GM19467 (cell line): ENCODE data around the gene OTOP2.

Source experiments
- ATAC-seq: cut with Tn5 transposase; IDR thresholded peaks from one replicate; pipeline ENCODE4 v1.9.1; 2021; ENCODE audit warnings: mild to moderate bottlenecking, moderate library complexity; ENCODE audit not compliant: unreplicated experiment

The OTOP2 gene

DNA sequence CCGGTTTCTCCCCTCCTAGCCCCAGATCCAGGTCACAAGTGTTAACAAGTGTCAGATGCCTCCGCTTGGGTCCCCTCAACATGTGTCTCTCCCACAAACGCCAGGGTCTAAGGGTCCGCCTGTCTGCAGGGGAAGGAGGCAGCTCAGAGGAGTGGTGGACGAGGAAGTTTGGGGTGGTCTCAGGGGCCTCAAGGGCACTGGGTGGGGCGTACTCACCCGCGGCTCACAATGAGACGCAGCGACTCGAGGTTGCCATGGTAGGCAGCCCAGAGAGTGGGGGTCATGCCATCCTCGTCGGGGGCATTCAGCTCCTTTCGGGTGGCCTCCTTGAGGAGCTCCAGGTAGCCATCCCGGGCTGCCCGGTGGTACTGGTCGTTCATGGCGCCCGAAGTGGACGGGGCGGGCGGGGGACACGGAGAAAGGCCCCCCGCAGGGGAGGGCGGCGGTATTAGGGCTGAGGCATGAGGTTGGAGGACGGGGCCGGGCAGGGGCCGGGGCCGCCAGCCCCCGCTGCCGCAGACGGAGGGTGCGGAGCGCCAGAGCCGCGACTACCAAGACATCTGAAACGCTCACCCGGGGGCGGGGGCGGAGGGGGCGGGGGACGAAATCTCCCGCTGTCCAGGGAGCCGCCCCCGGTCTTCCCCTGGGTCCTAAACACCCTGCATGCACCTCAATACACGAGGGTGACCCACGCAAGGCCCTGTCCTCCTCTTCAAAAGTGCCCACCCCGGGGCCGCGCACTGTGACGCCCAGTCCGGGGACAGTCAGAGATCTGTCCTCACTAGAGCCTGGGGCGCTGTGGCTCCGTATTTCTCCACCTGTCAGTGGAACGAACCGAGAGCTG is 1.2 kb upstream of the OTOP2 start, which contains the start of gene USH1G:
TSS of gene USH1G (minus strand) at position 562 of the 844 bp plus-strand sequence. CDS start at position 380, 182 bp downstream.
- no peak for ATAC-seq

DNA sequence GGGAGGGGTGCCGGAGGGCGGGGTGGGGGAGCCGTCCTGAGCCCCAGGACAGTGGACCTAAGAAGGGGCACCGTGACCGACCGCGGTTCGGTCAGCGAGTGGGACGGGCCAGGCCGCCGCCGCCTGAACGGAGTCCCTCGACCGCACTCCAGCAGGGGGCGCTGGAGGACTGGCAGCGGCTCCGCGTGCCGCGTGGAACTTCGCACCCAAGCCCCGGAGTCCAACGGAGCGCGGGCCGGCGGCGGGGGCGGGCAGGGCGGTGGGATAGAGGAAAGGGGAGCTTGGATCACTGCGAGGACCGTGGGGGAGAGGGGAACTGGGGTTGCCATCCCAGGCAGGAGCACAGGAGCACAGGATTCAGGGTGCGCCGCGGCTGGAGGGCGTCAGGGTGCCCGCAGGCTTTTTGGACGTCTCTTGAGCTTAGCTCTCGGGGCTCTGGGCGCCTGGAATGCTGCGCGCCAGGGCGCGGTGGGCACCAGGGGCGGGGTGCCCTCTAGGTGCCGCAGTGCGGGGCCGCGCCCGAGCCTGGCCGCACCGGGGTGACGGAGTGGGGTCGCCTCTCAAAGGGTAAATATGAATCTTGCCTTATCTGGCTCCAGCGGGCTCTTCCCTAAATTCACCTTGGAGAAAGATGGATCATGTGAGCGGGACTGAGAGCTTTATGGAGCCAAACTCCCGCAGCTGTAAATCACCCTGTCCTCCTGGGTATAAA is 379 bp upstream of the OTOP2 start:
- no peak for ATAC-seq

DNA sequence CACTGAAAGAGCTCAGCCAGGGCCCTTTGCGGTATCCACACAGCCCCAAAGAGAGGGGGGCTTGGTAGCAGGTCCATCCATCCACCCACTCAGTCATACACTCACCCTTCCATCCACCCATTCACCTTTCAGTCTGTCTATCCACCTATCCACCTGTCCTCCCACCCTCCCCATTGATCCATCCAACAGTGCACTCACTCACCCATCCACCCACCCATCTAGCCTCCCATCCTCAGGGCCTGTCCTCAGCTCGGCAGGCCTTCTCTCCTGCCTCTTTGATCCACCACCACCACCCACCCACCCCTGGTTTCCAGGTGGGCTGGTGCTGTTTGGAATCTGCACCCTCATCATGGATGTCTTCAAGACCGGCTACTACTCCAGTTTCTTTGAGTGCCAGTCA is 1.2 kb downstream of the OTOP2 start:
- ATAC-seq = no peak

DNA sequence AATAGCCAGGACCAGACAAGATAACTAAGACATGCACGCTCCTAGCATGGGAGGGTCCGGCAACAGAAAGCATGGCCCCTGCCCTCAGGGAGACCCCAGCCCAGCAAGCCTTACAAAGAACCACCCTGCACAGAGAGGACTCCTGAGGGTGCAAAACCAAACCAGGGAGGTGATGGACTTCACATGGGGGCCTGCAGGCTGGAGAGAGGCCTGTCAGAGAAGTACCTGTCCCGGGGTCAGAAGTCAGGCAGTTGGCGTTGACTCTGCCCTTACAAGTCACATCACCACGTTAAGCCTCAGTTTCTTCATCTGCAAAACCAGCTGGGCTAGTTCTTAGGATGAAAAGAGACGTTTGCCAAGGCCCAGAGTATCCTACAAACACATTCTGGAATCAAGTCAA is 4.7 kb downstream of the OTOP2 start:
- no peak for ATAC-seq

DNA sequence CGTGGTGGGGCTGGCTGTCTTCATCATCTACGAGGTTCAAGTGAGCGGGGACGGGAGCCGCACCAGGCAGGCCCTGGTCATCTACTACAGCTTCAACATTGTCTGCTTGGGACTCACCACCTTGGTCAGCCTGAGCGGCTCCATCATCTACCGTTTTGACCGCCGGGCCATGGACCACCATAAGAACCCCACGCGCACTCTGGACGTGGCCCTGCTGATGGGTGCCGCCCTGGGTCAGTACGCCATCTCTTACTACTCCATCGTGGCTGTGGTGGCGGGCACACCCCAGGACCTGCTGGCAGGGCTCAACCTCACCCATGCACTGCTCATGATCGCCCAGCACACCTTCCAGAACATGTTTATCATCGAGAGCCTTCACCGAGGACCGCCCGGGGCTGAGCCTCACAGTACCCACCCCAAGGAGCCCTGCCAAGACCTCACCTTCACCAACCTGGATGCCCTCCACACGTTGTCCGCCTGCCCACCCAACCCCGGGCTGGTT is 6.5 kb downstream of the OTOP2 start:
- no peak for ATAC-seq

DNA sequence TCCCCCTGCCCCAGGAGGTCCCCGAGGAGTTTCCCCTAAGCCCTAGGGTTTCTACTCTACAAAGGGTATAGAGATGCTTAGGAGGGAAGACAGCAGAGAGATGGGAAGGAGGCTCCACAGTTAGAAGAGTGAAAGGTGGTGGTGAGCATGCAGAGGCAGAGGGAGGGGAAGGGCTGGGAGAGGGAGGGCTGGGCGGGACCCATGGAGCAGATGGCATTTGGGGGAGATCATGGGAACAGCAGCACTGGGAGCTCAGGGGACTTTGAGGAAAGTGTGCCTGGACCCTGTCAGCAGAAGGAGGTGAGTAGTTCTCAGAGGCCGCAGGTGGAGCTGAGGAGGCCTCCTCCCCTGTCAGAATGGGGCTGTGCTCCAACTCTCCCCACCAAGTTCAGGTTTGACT is 11.0 kb downstream of the OTOP2 start:
- no peak for ATAC-seq

DNA sequence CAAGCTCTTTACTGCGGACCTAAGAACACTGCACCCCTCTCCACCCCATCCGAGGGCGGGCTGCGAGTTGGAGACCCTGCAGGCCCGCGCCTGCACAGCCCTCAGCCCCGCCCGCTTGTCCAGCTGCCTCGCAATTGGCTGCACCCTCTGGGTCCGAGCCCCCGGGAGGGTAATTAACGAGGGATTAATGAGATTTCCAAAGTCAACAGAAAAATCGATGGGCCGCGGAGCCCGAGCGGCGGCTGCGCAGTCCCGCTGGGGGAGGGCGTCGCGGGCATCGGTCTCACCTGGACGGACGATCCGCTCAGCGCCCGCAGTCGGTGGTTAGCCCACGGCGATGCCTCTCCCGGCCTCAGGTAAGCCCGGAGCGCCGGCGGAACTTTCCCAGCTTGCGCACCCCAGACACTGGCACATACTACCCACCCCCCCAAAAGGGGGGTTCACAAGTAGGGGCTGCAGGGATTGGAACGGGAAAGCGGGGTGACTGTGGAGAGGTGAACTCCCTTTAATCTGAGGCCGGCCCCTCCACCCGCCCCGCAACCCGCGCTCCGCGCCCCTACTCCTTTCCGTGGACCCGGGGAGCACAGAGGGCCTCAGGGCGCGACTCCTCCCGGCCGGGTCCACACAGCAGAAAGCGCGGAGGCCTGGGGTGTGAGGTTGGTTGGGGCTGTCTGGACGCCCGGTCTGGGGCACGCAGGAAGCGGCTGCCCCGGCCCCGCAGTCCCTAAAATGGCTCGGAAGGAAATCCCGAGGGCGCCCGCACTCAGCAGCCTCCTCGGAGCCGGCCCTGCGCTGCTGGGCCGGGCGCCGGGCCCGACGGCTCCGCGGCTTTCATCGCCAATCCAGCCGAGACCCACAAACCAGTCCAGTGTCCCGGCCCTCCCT is 11.8 kb downstream of the OTOP2 start, which contains the start of gene OTOP3:
TSS of gene OTOP3 (plus strand) at position 314 of the 885 bp plus-strand sequence. CDS start at position 338, 24 bp downstream.
- no peak for ATAC-seq

DNA sequence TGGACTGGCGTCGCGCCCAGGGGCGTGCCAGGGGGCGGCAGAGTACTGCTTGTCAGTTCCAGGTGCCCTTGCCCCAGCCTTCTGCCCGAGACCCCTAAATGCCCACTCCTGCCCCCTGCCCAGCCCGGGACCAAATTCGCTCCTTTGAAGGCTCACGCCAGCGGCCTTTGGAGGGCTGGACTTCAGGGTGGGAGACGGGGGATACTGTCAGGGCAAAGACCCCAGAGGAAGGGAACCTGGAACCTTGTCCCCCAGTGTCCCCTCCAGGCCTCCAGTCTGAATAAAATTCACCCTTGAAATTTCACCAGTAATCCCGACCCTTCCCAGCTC is 12.4 kb downstream of the OTOP2 start:
- ATAC-seq = no peak

DNA sequence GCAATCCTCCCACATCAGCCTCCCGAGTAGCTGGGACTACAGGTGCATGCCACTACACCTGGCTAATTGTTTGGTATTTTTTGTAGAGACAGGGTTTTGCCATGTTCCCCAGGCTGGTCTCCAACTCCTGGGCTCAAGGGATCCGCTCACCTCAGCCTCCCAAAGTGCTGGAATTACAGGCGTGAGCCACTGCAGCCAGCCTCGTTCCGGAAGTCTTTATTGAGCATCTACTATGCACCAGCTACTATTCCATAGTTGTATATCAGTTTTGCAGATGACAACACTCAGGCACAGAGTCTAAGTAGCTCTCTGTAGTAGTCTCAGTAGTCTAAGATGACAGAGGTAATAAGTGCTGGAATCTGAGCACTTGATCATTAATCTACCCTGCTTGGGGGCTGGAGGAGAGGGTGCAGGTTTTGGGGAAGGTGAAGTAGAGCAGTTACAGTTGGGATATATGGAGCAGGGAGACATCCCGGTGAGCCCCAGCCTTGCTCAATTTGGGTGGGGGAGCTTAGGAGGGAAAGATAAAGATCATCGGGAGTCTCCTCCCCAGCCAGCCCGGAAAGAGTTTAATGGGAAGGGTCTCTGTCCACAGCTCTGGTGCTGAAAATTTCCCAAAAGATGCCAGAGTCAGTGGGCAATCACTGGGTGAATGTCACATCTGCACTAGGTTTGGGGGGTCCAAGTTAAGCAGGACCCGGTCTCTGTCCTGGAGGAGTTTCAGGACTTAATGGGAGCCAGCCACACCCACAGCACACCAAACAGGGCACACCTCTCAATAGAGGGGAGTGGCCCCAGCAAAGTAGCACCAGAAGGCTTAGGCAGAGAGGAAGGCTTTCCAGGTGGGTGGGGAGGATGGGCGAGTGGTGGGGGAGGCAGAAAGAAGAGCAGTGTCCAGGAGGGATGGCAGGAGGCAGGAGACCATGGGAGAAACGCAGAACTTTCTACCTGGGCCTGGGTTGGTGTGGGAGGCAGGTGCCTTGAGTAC is 13.3 kb downstream of the OTOP2 start:
- no peak for ATAC-seq

DNA sequence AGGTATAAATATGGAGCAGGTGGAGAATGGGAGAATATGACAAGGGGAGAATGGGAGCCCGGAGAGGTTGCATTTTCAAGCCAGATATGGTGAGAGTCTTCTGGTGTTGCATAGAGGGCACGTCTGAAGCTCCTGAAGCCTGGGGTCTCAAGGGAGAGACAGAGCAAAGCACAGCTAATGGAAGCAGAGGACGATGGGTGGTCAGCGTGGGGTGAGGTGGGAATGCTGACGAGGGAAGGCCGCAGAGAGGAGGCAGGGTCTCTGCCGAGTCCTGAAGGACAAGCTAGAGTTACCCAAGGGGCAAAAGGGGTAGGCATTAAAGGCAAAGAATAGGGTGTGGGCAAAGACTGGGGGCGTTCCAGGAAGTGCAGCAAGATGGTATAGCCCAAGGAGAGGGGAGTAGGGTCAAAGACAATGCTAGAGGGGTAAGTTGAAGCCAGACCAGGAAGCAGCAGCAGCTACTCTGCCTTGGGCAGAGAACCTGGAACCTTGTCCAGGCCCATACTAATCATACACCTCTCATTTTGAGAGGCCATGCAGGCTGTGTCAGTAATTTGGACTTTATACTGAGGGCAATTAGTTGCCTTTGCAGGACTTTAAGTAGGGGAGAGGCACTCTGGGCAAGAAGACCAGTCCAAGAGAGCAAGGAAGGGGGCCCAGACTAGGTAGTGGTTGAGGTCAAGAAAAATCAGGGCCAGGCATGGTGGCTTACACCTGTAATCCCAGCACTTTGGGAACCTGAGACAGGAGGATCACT is 14.3 kb downstream of the OTOP2 start:
- ATAC-seq = no peak

DNA sequence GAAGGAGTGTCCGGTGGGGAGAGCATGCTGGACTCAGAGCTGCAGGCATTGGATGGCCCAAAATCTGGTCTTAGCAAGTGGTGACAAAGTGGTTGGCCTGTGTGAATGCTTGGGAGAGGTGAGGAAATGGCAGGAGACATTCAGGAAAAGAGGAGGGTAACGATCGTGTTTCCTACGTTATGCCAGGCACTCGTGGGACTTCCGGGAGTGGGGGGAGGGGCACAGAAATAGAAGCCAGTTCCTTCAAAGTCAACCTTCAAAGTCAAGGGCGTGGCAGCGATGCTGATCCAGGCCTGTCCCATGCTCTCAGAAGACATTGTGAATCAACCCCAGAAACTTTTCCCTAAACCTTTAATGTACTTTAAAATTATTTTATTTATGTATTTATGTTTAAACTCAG is 15.5 kb downstream of the OTOP2 start:
- ATAC-seq = no peak

DNA sequence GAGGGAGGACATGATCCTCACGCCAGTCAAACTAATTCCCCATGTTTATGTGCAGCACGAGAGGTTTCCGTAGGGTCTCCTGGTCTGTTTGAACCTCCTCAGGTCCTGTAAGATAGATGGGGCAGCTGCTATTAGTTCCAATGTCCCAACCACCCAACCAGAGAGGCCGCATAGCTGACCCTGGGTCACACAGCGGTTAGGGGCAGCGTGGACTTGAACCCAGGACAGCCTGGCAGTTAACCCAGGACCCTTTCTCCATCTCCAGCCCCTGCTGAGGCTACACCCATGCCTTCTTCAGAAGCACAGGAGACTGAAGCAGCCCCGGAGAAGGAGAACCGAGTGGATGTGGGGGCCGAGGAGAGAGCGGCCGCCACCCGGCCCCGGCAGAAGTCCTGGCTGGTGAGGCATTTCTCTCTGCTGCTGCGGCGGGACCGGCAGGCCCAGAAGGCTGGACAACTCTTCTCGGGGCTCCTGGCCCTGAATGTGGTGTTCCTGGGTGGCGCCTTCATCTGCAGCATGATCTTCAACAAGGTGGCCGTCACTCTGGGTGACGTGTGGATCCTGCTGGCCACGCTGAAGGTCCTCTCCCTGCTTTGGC is 17.2 kb downstream of the OTOP2 start:
- ATAC-seq = no peak

DNA sequence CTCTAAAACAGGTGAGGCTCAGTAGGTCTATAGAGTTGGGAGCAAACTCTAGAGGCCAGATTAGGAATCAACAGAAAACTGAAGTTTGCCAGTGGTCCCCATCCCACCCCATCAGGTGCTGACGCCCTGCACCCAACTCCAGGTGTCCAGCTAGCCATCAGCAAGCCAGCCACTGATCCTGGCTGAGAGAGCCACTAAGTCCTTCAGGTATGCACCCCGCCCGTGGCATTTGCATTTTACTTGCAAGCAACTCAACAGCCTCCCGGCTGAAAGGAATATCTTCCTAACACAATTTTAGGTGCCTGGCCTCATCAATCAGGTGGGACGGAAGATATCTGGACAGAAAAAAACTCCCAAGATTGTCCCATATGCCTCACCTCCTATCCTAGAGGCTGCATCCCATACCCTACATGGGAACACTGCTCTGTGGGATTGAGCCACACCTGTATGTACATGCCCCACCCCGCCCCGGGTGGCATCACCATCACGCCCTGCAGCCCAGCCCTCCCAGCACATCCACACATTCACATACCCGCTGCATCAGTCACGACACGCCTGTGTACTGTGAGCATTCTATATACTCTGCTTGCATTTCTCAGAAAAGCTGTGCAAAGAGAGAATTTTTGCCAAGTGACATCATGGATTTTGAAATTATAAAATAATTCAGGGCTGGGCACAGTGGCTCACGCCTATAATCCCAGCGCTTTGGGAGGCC is 19.9 kb downstream of the OTOP2 start:
- ATAC-seq = no peak

DNA sequence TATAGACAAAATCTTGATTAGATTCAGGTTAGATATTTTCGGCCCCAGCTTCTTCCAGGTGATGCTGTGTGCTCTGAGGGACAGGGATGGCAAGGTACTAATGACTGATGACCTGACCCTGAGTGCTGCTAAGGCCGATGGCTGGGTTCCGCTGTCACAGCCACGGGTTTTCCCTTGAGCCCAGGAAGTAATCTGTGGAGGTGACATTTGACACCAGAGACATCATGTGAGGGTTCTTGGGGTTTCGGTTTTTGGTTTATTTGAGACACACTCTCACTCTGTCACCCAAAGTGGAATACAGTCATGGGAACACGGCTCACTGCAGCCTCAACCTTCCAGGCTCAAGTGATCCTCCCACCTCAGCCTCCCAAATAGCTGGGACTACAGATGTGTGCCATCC is 21.5 kb downstream of the OTOP2 start:
- peak; percentile 46 for ATAC-seq

DNA sequence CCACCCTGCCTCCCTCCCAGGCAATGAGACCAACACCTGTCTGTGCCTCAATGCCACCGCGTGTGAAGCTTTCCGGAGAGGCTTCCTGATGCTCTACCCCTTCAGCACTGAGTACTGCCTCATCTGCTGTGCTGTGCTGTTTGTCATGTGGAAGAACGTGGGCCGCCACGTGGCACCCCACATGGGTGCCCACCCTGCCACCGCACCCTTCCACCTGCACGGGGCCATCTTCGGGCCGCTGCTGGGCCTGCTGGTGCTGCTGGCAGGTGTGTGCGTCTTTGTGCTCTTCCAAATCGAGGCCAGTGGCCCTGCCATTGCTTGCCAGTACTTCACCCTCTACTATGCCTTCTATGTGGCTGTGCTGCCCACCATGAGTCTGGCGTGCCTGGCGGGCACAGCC is 22.6 kb downstream of the OTOP2 start:
- ATAC-seq = no peak

DNA sequence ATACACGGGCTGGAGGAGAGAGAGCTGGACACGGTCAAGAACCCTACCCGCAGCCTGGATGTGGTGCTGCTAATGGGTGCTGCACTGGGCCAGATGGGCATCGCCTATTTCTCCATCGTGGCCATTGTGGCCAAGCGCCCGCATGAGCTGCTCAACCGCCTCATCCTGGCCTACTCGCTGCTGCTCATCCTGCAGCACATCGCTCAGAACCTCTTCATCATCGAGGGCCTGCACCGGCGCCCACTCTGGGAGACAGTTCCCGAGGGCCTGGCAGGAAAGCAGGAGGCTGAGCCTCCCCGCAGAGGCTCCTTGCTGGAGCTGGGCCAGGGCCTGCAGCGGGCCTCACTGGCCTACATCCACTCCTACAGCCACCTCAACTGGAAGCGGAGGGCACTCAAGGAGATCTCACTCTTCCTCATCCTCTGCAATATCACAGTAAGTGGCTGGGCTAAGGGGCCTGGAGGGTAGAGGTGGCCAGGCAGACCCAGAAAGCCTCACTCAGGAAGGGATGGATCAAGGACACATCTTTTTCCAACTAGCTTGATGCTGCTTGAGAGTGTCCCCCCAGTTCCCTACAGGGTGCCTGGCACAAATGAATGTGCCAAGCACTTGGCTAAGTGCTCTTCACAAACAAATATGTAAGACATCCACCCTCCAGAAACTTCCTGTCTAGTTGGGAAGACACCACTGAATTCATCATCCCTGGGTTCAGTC is 23.1 kb downstream of the OTOP2 start:
- no peak for ATAC-seq

DNA sequence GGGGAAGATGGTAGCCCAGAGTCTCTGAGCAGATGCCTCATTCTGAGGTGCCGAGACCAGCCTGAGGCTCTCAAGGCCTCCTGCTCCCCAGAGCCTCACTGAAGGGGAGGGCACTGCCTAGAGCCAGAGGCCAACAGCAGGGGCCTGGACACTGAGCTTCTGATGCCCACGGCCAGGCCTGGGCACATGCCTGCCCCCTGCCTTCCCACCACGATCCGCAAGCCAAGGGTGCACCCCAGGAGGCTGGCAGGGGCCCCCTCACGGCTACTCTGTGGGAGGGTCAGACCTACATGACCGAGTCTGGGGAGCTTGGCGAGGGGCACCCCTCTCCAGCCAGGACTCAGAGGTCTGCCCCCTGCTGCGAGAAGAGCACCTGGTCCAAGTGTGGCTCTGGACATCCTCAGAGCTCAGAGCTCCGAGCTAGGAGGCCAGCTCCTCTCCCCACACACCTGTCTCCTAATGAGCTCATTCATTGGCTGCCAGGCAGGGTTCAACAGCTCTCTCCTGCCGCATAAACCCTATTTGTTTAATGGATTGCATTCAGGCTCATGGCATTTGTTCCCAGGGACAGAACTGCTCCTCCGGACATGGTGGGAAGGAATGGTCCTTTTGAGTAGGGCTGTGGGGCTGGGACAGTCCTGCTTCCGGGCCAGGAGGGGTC is 25.5 kb downstream of the OTOP2 start:
- ATAC-seq = no peak
